Immature natural killer cell (primary cell): ENCODE results near the gene GGA2. TPM values are rescaled to one million over a fixed set of nuclear protein-coding genes. Genes with fewer than 3 reads are reported as not detected.

Source experiments
- DNase-seq, 3 donors: peaks; one replicate each; pipeline ENCODE4 v3.0.0; 2022; ENCODE audit warnings: mixed read lengths in 1 of 3
- H3K27ac Mint-ChIP-seq, 6 donors: one replicate each; pipeline ENCODE4 v1.8.0; 2020; ENCODE audit warnings: mixed read lengths in 6 of 6, mild to moderate bottlenecking in 5 of 6, inconsistent platforms in 4 of 6, moderate library complexity in 3 of 6
- H3K27me3 Mint-ChIP-seq, 3 donors: one replicate each; pipeline ENCODE4 v1.8.0; 2020 to 2021; ENCODE audit warnings: low read depth in 3 of 3, mild to moderate bottlenecking in 3 of 3, mixed read lengths in 3 of 3, moderate library complexity in 3 of 3, inconsistent platforms in 1 of 3
- H3K36me3 Mint-ChIP-seq, 3 donors: one replicate each; pipeline ENCODE4 v1.8.0; 2020; ENCODE audit warnings: mixed read lengths in 3 of 3, inconsistent platforms in 2 of 3, mild to moderate bottlenecking in 2 of 3
- H3K4me1 Mint-ChIP-seq, 2 donors: one replicate each; pipeline ENCODE4 v1.8.0; 2020; ENCODE audit warnings: inconsistent platforms in 2 of 2, mild to moderate bottlenecking in 2 of 2, mixed read lengths in 2 of 2, moderate library complexity in 1 of 2
- H3K4me3 Mint-ChIP-seq, 5 donors: one replicate each; pipeline ENCODE4 v1.8.0; 2020; ENCODE audit warnings: mild to moderate bottlenecking in 5 of 5, mixed read lengths in 5 of 5, inconsistent platforms in 3 of 5, moderate library complexity in 3 of 5
- H3K9me3 Mint-ChIP-seq, 6 donors: one replicate each; pipeline ENCODE4 v1.8.0; 2020; ENCODE audit warnings: mild to moderate bottlenecking in 6 of 6, mixed read lengths in 6 of 6, inconsistent platforms in 4 of 6, moderate library complexity in 3 of 6
- polyA plus RNA-seq, 3 donors: library from polyadenylated mRNA; unstranded; fragments of 300-500 nt; fragmentation: Illumina TruSeq; gene quantifications; one replicate each; pipeline ENCODE4 v1.2.3, GENCODE V29; 2021

GGA2 gene
- polyA plus RNA-seq, 3 donors from 2014 or later: 34.1 to 40.0 (median 36.1) TPM

GRCh38 chr16:23505180-23505665 lies 5.1 kb downstream of the GGA2 start:
- Mint-ChIP-seq H3K9me3 (no peaks in the 10 kb centered on the region), H3K27ac (peak overlapping the region; percentile 87 to 95 (median 92))

GRCh38 chr16:23504453-23505179 lies 5.7 kb downstream of the GGA2 start:
- H3K27me3 Mint-ChIP-seq: peaks cover 3 to 16% (median 9%) of the 10 kb centered on the region in 3 donors
- H3K4me3 Mint-ChIP-seq: peak overlapping the region in 4 of 5 donors; percentile 7 to 71 (median 39)
- H3K4me1 Mint-ChIP-seq: peaks cover 59 to 75% of the 10 kb centered on the region in 2 donors
- H3K27ac Mint-ChIP-seq: peak overlapping the region; percentile 87 to 95 (median 92)
- peak; percentile 68 to 86 (median 68) for DNase-seq
- no peaks in the 10 kb centered on the region for H3K9me3 Mint-ChIP-seq
- H3K36me3 Mint-ChIP-seq: no peaks in the 10 kb centered on the region

More at GRCh38 chr16:23505180-23505665, 5.1 kb downstream of the GGA2 start:
- Mint-ChIP-seq H3K4me1 (peaks cover 61 to 76% of the 10 kb centered on the region in 2 donors), H3K27me3 (peaks cover 5 to 18% (median 9%) of the 10 kb centered on the region in 3 donors), H3K36me3 (no peaks in the 10 kb centered on the region), H3K4me3 (peak overlapping the region in 3 of 5 donors; percentile 39 to 71 (median 39))
- no peak for DNase-seq

- peak overlapping the region; percentile 87 to 95 (median 92) for H3K27ac Mint-ChIP-seq
- peaks cover 3 to 15% (median 9%) of the 10 kb centered on the region in 3 donors for H3K27me3 Mint-ChIP-seq
- peak overlapping the region in 3 of 5 donors; percentile 7 to 71 (median 39) for H3K4me3 Mint-ChIP-seq
- no peaks in the 10 kb centered on the region for H3K9me3 Mint-ChIP-seq
- H3K36me3 Mint-ChIP-seq: no peaks in the 10 kb centered on the region
- peaks cover 53 to 69% of the 10 kb centered on the region in 2 donors for H3K4me1 Mint-ChIP-seq
- peak in 1 of 3 donors; percentile 48 for DNase-seq
These were observed 6.2 kb downstream of the GGA2 start for GRCh38 chr16:23504076-23504452.

- no peaks in the 10 kb centered on the region for H3K36me3 Mint-ChIP-seq
- H3K4me3 Mint-ChIP-seq: no peak overlapping the region
- peaks cover 47 to 69% of the 10 kb centered on the region in 2 donors for H3K4me1 Mint-ChIP-seq
- H3K9me3 Mint-ChIP-seq: no peaks in the 10 kb centered on the region
- DNase-seq: no peak
- H3K27me3 Mint-ChIP-seq: peaks cover 3 to 10% (median 5%) of the 10 kb centered on the region in 3 donors
- H3K27ac Mint-ChIP-seq: peak overlapping the region in 4 of 6 donors; percentile 26 to 87 (median 76)
These were observed 7.8 kb downstream of the GGA2 start for GRCh38 chr16:23502466-23502865.

GRCh38 chr16:23501291-23501690 lies 9.0 kb downstream of the GGA2 start:
- peaks cover 5 to 10% (median 5%) of the 10 kb centered on the region in 3 donors for H3K27me3 Mint-ChIP-seq
- H3K4me3 Mint-ChIP-seq: no peak overlapping the region

GRCh38 chr16:23500862-23501225 lies 9.4 kb downstream of the GGA2 start:
- Mint-ChIP-seq H3K4me3 (no peak overlapping the region), H3K27ac (no peak overlapping the region), H3K4me1 (peaks cover 46 to 60% of the 10 kb centered on the region in 2 donors)

More at GRCh38 chr16:23501291-23501690, 9.0 kb downstream of the GGA2 start:
- H3K4me1 Mint-ChIP-seq: peaks cover 49 to 65% of the 10 kb centered on the region in 2 donors
- no peaks in the 10 kb centered on the region for H3K36me3 Mint-ChIP-seq
- no peak for DNase-seq
- H3K9me3 Mint-ChIP-seq: no peaks in the 10 kb centered on the region
- H3K27ac Mint-ChIP-seq: peak overlapping the region in 1 of 6 donors; percentile 35

GRCh38 chr16:23500212-23500861 lies 10.0 kb downstream of the GGA2 start:
- H3K4me3 Mint-ChIP-seq: no peak overlapping the region
- peaks cover 43 to 55% of the 10 kb centered on the region in 2 donors for H3K4me1 Mint-ChIP-seq
- H3K27ac Mint-ChIP-seq: no peak overlapping the region

More at GRCh38 chr16:23500862-23501225, 9.4 kb downstream of the GGA2 start:
- DNase-seq: no peak
- Mint-ChIP-seq H3K36me3 (no peaks in the 10 kb centered on the region), H3K27me3 (peaks cover 4 to 10% (median 5%) of the 10 kb centered on the region in 3 donors), H3K9me3 (no peaks in the 10 kb centered on the region)

GRCh38 chr16:23499801-23500200 lies 10.5 kb downstream of the GGA2 start:
- no peaks in the 10 kb centered on the region for H3K9me3 Mint-ChIP-seq
- no peak overlapping the region for H3K27ac Mint-ChIP-seq
- peaks cover 1 to 9% (median 5%) of the 10 kb centered on the region in 3 donors for H3K27me3 Mint-ChIP-seq
- no peak overlapping the region for H3K4me3 Mint-ChIP-seq
- no peak for DNase-seq
- H3K36me3 Mint-ChIP-seq: peaks cover 0 to 4% (median 4%) of the 10 kb centered on the region in 3 donors
- peaks cover 37 to 50% of the 10 kb centered on the region in 2 donors for H3K4me1 Mint-ChIP-seq

More at GRCh38 chr16:23500212-23500861, 10.0 kb downstream of the GGA2 start:
- H3K27me3 Mint-ChIP-seq: peaks cover 4 to 10% (median 5%) of the 10 kb centered on the region in 3 donors
- DNase-seq: no peak
- no peaks in the 10 kb centered on the region for H3K9me3 Mint-ChIP-seq
- H3K36me3 Mint-ChIP-seq: no peaks in the 10 kb centered on the region

GRCh38 chr16:23498863-23499262 lies 11.4 kb downstream of the GGA2 start:
- no peak for DNase-seq
- H3K4me3 Mint-ChIP-seq: no peak overlapping the region
- H3K4me1 Mint-ChIP-seq: peaks cover 28 to 41% of the 10 kb centered on the region in 2 donors
- peaks cover 0 to 7% (median 4%) of the 10 kb centered on the region in 3 donors for H3K36me3 Mint-ChIP-seq
- no peaks in the 10 kb centered on the region for H3K9me3 Mint-ChIP-seq
- peaks cover 0 to 13% (median 7%) of the 10 kb centered on the region in 3 donors for H3K27me3 Mint-ChIP-seq
- H3K27ac Mint-ChIP-seq: peak overlapping the region in 1 of 6 donors; percentile 11

- DNase-seq: no peak
- peak overlapping the region in 1 of 5 donors; percentile 16 for H3K4me3 Mint-ChIP-seq
- peak overlapping the region in 2 of 6 donors; percentile 4 to 67 for H3K27ac Mint-ChIP-seq
- H3K9me3 Mint-ChIP-seq: no peaks in the 10 kb centered on the region
- H3K27me3 Mint-ChIP-seq: peaks cover 0 to 13% (median 7%) of the 10 kb centered on the region in 3 donors
- peaks cover 18 to 27% of the 10 kb centered on the region in 2 donors for H3K4me1 Mint-ChIP-seq
- peaks cover 0 to 11% (median 10%) of the 10 kb centered on the region in 3 donors for H3K36me3 Mint-ChIP-seq
These were observed 12.8 kb downstream of the GGA2 start for GRCh38 chr16:23497543-23497868.

- no peak for DNase-seq
- Mint-ChIP-seq H3K27ac (peak overlapping the region in 2 of 6 donors; percentile 4 to 67), H3K27me3 (peaks cover 0 to 13% (median 5%) of the 10 kb centered on the region in 3 donors), H3K9me3 (no peaks in the 10 kb centered on the region), H3K36me3 (peaks cover 0 to 14% (median 12%) of the 10 kb centered on the region in 3 donors), H3K4me1 (peaks cover 15 to 22% of the 10 kb centered on the region in 2 donors), H3K4me3 (peak overlapping the region in 1 of 5 donors; percentile 16)
These were observed 13.3 kb downstream of the GGA2 start for GRCh38 chr16:23496821-23497542.

GRCh38 chr16:23495671-23496070 lies 14.6 kb downstream of the GGA2 start:
- Mint-ChIP-seq H3K27me3 (peaks cover 0 to 15% (median 4%) of the 10 kb centered on the region in 3 donors), H3K4me3 (no peak overlapping the region), H3K9me3 (no peaks in the 10 kb centered on the region), H3K36me3 (peaks cover 3 to 23% (median 16%) of the 10 kb centered on the region in 3 donors), H3K4me1 (peaks cover 14 to 16% of the 10 kb centered on the region in 2 donors), H3K27ac (peak overlapping the region in 1 of 6 donors; percentile 7)
- DNase-seq: no peak

GRCh38 chr16:23494188-23494587 lies 16.1 kb downstream of the GGA2 start:
- Mint-ChIP-seq H3K27ac (peak overlapping the region in 1 of 6 donors; percentile 28), H3K4me1 (peaks cover 14 to 16% of the 10 kb centered on the region in 2 donors), H3K36me3 (peaks cover 12 to 34% (median 22%) of the 10 kb centered on the region in 3 donors), H3K4me3 (no peak overlapping the region), H3K9me3 (no peaks in the 10 kb centered on the region), H3K27me3 (peaks cover 0 to 12% (median 4%) of the 10 kb centered on the region in 3 donors)
- no peak for DNase-seq
